ENCODE results near the gene CPSF2. TPM values are rescaled to one million over a fixed set of nuclear protein-coding genes. Genes with fewer than 3 reads are reported as not detected.
"Not testable (repeated sequence)": the region's sequence is repeated elsewhere in the genome, so short reads cannot be mapped to it uniquely, and the experiment has no call there.

CPSF2 gene
- total RNA-seq, 1 donor from 2014 or later, result 38.7 TPM

- ATAC-seq (no peak), DNase-seq (no peak)
- intact Hi-C loops (cut with micrococcal nuclease), result no loop called here
These were observed 22.9 kb downstream of the CPSF2 start for GRCh38 chr14:92144708-92145107.

DNA sequence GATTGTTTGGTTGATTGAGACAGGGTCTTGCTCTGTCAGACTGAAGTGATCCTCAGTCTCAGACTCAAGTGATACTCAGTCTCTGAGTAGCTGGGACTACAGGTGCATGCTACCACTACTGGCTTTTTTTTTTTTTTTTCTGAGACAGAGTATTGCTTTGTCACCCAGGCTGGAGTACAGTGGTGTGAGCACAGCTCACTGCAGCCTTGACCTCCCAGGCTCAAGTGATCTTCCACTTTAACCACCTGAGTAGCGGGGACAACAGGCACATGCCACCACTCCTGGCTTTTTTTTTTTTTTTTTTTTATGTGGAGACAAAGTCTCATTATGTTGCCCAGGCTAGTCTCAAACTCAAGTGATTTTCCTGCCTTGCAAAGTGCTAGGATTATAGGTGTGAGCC lies 31.8 kb downstream of the CPSF2 start:
- ATAC-seq (no peak), DNase-seq (no peak)
- intact Hi-C loops (cut with micrococcal nuclease), result no loop called here

DNA sequence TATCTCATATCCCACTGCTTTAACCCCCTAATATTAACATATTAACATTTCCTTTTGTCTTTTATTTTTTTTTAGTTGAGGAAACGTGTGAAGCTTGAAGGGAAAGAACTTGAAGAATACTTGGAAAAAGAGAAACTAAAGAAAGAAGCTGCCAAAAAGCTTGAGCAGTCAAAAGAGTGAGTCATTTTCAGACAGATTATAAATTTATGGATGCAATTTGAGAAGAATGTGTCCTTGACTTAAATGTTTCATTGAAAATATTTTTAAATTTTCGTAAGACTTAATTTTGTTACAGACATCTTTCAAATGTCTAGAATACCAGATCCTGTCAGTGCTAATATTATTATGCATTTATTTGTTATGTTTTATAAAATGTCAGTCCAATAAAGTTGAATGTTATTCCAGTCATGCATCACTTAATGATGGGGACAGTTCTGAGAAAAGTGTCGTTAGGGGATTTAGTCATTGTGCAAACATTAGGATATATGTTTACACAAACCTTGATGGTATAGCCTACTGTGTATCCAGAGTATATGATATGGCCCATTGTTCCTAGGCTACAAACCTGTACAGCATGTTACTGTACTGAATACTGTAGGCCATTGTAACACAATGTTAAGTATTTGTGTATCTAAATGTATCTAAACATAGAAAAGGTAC lies 32.6 kb downstream of the CPSF2 start:
- intact Hi-C loops (cut with micrococcal nuclease), result no loop called here
- ATAC-seq (no peak), DNase-seq (no peak)

GRCh38 chr14:92160619-92161018 lies 38.9 kb downstream of the CPSF2 start:
- DNase-seq, result no peak
- intact Hi-C loops (cut with micrococcal nuclease), result no loop called here
- no peak for ATAC-seq

- intact Hi-C loops (cut with micrococcal nuclease), result no loop called here
- DNase-seq (no peak), ATAC-seq (no peak)
These were observed 39.8 kb downstream of the CPSF2 start for GRCh38 chr14:92161521-92161920.

DNA sequence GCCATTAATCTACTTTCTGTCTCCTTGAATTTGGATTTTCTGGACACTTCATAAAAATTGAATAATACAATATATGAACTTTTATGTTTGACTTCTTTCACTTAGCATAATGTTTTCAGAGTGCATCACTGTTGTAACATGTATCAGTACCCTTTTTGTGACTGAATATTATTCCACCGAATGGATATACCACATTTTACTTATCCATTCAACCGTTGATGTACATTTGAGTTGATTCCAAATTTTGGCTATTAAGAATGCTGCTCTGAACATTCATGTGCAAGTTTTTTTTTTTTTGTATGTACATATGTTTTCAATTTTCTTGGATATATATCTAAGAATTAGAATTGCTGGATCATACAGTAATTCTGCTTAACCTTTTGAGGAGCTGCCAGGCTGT lies 43.2 kb downstream of the CPSF2 start:
- intact Hi-C loops (cut with micrococcal nuclease), result no loop called here
- DNase-seq (no peak), ATAC-seq (no peak)

GRCh38 chr14:92173668-92174067 lies 51.9 kb downstream of the CPSF2 start:
- no peak for ATAC-seq
- no peak for DNase-seq
- intact Hi-C loops (cut with micrococcal nuclease), result no loop called here

DNA sequence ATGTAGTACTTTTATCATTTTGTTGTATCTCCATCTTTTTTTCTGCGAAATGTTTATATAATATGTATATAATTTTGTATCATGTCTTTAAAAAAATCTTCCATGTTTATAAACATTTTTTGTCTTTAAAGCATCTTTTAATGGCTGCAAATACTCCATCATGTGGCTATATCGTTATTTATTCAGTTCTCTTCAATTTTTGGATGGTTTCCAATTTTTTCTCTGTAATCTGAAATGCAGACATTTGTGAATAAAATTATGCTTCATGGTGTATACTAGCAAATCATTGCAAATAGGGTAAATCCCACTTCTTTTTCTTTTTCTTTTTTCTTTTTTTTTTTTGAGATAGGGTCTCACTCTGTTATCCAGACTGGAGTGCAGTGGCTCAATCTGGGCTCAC lies 54.0 kb downstream of the CPSF2 start:
- DNase-seq, result no peak
- intact Hi-C loops (cut with micrococcal nuclease), result no loop called here
- ATAC-seq, result no peak

DNA sequence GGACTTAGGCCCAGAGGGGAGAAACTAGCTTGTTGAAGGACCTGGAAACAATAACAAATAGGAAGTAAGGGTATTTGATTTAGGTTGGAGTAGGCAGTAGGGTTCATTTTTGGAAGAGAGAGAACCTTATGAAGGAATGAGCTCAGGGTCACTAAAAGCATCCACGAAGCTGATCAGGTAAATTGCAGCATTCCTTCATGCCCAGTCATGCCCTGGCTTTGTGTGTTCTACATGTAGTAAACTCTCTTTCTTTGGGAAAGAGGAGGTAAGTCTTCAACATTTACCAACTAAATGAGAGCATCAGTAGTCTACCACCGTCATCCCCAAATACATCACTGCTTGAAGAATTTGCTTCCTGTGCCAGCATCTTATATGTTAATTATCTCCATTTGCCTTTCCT lies 54.7 kb downstream of the CPSF2 start:
- no peak for DNase-seq
- intact Hi-C loops (cut with micrococcal nuclease), result no loop called here
- no peak for ATAC-seq

GRCh38 chr14:92179178-92179577 lies 57.4 kb downstream of the CPSF2 start:
- ATAC-seq; intact Hi-C loops (cut with micrococcal nuclease); DNase-seq: not testable (repeated sequence)

DNA sequence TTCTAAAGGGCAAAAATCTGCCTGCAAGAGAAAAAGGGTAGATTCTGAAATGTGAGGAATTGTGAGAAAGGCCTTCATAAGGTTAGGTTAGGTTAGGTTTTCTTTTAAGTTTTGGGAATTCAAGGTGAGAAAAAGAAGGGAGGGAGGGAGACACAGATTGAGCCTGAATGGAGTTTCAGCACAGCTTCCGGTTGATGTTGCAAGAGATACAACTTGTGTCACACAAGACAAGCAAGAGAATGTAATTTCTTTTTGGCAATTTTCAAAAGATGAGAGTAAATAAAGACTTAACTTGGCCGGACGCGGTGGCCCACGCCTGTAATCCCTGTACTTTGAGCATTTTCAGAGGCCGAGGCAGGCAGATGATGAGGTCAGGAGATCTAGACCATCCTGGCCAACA lies 63.8 kb downstream of the CPSF2 start:
- no peak for DNase-seq
- intact Hi-C loops (cut with micrococcal nuclease), result no loop called here
- no peak for ATAC-seq

- ATAC-seq; DNase-seq; intact Hi-C loops (cut with micrococcal nuclease): not testable (repeated sequence)
These were observed 65.8 kb downstream of the CPSF2 start for GRCh38 chr14:92187616-92188015.

GRCh38 chr14:92190768-92191167 lies 69.0 kb downstream of the CPSF2 start:
- intact Hi-C loops (cut with micrococcal nuclease), result no loop called here
- DNase-seq, result no peak
- ATAC-seq, result no peak

GRCh38 chr14:92198804-92199203 lies 77.0 kb downstream of the CPSF2 start:
- intact Hi-C loops (cut with micrococcal nuclease), result no loop called here
- no peak for ATAC-seq
- DNase-seq, result no peak

GRCh38 chr14:92199763-92200162 lies 78.0 kb downstream of the CPSF2 start:
- no peak for DNase-seq
- no peak for ATAC-seq
- intact Hi-C loops (cut with micrococcal nuclease), result no loop called here

- DNase-seq, result no peak
- no peak for ATAC-seq
- intact Hi-C loops (cut with micrococcal nuclease), result no loop called here
These were observed 81.3 kb downstream of the CPSF2 start for GRCh38 chr14:92203116-92203515.

DNA sequence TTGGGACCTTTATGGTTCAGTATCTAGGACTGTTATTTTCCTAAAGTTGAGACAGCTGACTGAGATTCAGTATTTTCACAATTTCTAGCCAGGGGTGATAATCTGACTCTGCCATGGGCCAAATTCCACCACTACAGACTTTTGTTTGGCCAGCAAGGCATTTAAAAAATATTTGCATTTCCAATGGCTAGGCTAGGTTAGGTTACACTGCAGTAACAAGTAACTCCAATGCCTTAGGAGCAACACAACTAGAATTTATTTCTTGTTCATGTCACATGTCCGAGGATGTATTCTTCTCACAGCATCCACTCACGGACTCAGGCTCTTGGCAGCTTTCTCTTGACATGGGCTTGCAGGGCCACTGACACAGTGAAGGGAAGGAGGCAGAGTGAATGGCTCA lies 83.0 kb downstream of the CPSF2 start:
- intact Hi-C loops (cut with micrococcal nuclease), result no loop called here
- ATAC-seq (no peak), DNase-seq (no peak)

DNA sequence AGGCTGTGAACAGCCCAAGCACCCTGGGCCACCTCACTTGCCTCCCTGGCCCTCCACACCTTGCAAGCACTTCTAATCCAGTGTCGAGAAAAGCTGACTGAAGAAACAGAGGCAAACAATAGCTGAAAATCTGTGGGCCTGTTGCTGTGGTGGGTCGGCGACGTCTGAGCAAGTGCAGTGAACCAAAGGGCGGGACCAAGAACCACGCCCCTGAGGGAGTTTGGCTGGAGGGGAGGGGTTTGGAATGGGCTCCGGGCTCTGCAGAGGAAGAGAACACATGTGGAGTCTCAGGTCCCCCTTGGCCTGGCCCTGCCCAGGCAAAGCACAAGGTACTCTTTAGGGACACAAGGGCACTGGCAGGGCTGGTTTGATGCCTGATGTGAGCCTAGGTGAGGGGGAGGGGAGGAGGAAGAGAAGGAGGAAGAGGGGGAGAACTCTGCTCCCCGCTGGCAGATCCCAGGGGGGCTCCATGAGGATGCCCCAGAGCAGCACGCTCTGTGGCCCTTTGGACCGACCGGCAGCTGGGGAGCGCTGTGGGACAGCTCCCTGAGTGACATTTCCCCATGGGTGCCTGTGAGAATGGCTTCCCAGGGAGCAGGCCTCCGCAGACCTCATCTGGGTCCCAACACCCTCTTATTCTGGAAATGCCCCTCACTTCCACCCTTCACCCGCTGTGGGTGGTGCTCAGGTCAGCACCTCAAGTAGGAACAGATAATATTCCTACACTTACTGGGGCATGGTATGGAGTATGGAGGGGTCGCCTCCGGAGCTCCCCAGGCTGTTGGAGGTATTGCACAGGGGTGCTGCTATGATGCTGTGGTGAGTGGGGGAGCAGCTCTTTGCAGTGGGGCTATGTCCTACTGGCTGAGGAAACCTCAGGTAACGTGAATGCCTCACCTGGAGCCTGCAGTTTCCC lies 85.5 kb downstream of the CPSF2 start:
- ATAC-seq (no peak), DNase-seq (no peak)
- intact Hi-C loops (cut with micrococcal nuclease), result no loop called here

GRCh38 chr14:92207928-92208265 lies 86.1 kb downstream of the CPSF2 start:
- DNase-seq (no peak), ATAC-seq (no peak)
- intact Hi-C loops (cut with micrococcal nuclease), result no loop called here

- ATAC-seq, result no peak
- no peak for DNase-seq
- intact Hi-C loops (cut with micrococcal nuclease), result no loop called here
These were observed 87.4 kb downstream of the CPSF2 start for GRCh38 chr14:92209141-92209540.

DNA sequence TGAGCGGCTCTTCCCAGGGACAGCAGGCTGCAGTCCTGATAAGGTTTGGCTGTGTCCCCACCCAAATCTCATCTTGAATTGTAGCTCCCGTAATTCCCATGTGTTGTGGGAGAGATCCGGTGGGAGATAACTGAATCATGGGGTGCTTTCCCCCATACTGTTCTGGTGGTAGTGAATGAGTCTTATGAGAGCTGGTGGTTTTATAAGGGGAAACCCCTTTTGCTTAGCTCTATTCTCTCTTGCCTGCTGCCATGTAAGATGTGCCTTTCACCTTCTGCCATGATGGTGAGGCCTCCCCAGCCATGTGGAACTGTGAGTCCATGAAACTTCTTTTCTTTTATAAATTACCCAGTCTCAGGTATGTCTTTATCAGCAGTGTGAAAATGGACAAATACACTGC lies 91.4 kb downstream of the CPSF2 start:
- intact Hi-C loops (cut with micrococcal nuclease); ATAC-seq; DNase-seq: not testable (repeated sequence)

All from left ventricle myocardium superior (tissue), 1 donor.